Mononuclear cell (primary cell): Measurements from ENCODE around the gene ORAI2. TPM values are rescaled to one million over a fixed set of nuclear protein-coding genes. Genes with fewer than 3 reads are reported as not detected.

Source experiments
- H3K27me3 ChIP-seq: 2 replicates; pipeline ENCODE4 v1.6.0; 2011; ENCODE audit warnings: low read length, control low read depth; ENCODE audit not compliant: insufficient read depth
- H3K4me1 ChIP-seq: 2 replicates; pipeline ENCODE4 v1.5.1; 2011; ENCODE audit warnings: mild to moderate bottlenecking, low read length, control low read depth; ENCODE audit not compliant: insufficient read depth
- H3K4me3 ChIP-seq: 2 replicates; pipeline ENCODE4 v1.5.1; 2011; ENCODE audit warnings: mild to moderate bottlenecking, low read length, moderate library complexity
- H3K9me3 ChIP-seq: 2 replicates; pipeline ENCODE4 v1.5.1; 2011; ENCODE audit warnings: low read depth, mild to moderate bottlenecking, control low read depth, low read length
- total RNA-seq: library from RNA; depleted of rRNA; stranded (reverse); fragments of >200 nt; gene quantifications from one replicate; pipeline ENCODE4 v1.2.3, GENCODE V29; 2012

ORAI2 gene
- total RNA-seq, 1 donor = 33.7 TPM

GRCh38 chr7:102426268-102427018, 6.9 kb upstream of the ORAI2 start:
- no peaks in the 10 kb centered on the region for H3K27me3 ChIP-seq
- H3K4me1 ChIP-seq = peaks cover 89% of the 10 kb centered on the region
- H3K4me3 ChIP-seq = peak overlapping the region; percentile 1
- H3K9me3 ChIP-seq = no peaks in the 10 kb centered on the region

GRCh38 chr7:102427019-102427405, 6.4 kb upstream of the ORAI2 start:
- Histone ChIP-seq H3K9me3 (no peaks in the 10 kb centered on the region), H3K27me3 (no peaks in the 10 kb centered on the region)

GRCh38 chr7:102429141-102429899, 4.1 kb upstream of the ORAI2 start:
- Histone ChIP-seq H3K9me3 (no peaks in the 10 kb centered on the region), H3K4me1 (peaks cover 92% of the 10 kb centered on the region), H3K4me3 (no peak overlapping the region), H3K27me3 (no peaks in the 10 kb centered on the region)

More at GRCh38 chr7:102427019-102427405, 6.4 kb upstream of the ORAI2 start:
- Histone ChIP-seq H3K4me1 (peaks cover 91% of the 10 kb centered on the region), H3K4me3 (no peak overlapping the region)

DNA sequence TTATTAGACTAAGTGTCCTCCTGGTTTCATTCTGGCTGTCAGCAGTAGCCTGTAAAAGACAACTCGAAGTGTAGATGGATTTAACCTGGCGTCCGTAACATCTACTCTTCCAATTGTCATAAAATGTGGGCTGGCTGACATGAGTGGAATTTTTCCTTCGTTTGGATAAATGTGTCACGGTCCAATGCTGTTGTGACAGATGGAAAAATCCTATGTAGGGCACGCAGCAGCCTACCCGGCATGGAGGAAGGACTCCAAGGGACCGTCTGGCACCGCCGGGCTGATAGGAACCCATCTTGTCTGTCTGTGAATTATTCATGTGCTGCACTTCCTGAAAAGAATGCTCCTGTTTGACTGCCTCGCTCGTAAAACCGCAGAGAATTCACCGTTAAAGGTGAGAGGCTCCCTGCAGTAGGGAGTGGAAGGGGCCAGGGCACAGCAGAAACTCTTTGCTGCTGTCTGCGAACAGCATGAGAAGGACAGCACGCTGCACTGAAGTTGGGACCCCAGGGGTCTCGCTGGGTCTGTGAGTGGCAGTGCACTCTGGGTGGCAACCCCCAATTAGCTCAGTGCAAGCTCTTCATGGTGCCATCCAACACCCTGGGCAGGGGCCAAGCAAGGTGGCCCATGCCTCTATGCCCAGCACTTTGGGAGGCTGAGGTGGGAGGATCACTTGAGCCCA, 1.6 kb upstream of the ORAI2 start:
- Histone ChIP-seq H3K4me1 (peaks cover 89% of the 10 kb centered on the region), H3K27me3 (no peaks in the 10 kb centered on the region), H3K9me3 (no peaks in the 10 kb centered on the region), H3K4me3 (no peak overlapping the region)

- H3K27me3 ChIP-seq = no peaks in the 10 kb centered on the region
- H3K4me3 ChIP-seq = peak overlapping the region; percentile 70
- H3K9me3 ChIP-seq = no peaks in the 10 kb centered on the region
- peaks cover 80% of the 10 kb centered on the region for H3K4me1 ChIP-seq
Measured at GRCh38 chr7:102432442-102433218, 745 bp upstream of the ORAI2 start.

DNA sequence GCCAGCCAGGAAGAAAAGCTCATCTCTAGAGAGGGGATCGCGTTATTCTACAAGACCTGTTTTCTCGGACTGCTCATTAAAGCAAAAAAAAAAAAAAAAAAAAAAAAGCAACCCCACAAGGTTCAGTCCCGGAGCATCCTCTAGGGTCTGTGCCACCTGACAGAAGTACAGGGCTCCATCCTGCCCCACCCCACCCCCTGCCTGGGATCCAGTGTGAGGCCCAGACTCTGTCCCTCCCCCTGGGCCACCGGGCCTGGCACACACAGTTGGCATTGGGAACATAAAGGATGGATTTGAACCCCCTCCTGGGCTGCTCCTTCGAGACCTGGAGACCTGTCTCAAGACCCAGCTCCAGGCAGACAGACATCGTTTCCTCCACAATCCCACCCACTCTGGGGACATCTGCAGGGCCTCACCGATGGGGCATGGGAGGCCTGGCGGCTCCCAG, 688 bp downstream of the ORAI2 start:
- H3K4me3 ChIP-seq = peak overlapping the region; percentile 70
- no peaks in the 10 kb centered on the region for H3K9me3 ChIP-seq
- H3K27me3 ChIP-seq = no peaks in the 10 kb centered on the region
- peaks cover 66% of the 10 kb centered on the region for H3K4me1 ChIP-seq

- Histone ChIP-seq H3K9me3 (no peaks in the 10 kb centered on the region), H3K4me3 (no peak overlapping the region), H3K27me3 (no peaks in the 10 kb centered on the region), H3K4me1 (peaks cover 55% of the 10 kb centered on the region)
Measured at GRCh38 chr7:102436118-102436517, 2.7 kb downstream of the ORAI2 start.

GRCh38 chr7:102439963-102440795, 6.8 kb downstream of the ORAI2 start:
- Histone ChIP-seq H3K4me3 (no peak overlapping the region), H3K27me3 (no peaks in the 10 kb centered on the region), H3K4me1 (peaks cover 49% of the 10 kb centered on the region), H3K9me3 (no peaks in the 10 kb centered on the region)

- Histone ChIP-seq H3K4me3 (no peak overlapping the region), H3K4me1 (peaks cover 36% of the 10 kb centered on the region), H3K27me3 (no peaks in the 10 kb centered on the region), H3K9me3 (no peaks in the 10 kb centered on the region)
Measured at GRCh38 chr7:102444961-102445673, 11.7 kb downstream of the ORAI2 start.

- Histone ChIP-seq H3K27me3 (no peaks in the 10 kb centered on the region), H3K4me1 (peaks cover 31% of the 10 kb centered on the region), H3K9me3 (no peaks in the 10 kb centered on the region), H3K4me3 (no peak overlapping the region)
Measured at GRCh38 chr7:102445674-102446071, 12.3 kb downstream of the ORAI2 start.

DNA sequence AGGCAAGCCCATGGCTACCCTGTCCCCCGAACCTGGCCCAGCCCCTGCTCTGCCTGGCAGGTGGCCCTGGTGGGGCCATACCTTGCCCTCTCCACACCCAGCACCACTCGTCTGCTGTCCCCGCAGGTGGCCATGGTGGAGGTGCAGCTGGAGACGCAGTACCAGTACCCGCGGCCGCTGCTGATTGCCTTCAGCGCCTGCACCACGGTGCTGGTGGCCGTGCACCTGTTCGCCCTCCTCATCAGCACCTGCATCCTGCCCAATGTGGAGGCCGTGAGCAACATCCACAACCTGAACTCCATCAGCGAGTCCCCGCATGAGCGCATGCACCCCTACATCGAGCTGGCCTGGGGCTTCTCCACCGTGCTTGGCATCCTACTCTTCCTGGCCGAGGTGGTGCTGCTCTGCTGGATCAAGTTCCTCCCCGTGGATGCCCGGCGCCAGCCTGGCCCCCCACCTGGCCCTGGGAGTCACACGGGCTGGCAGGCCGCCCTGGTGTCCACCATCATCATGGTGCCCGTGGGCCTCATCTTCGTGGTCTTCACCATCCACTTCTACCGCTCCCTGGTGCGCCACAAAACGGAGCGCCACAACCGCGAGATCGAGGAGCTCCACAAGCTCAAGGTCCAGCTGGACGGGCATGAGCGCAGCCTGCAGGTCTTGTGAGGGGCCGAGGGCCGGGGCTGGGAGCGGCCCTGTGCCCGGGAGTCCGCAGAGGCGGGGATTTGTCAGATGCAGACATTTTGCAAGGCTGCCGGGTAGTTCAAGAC, 13.2 kb downstream of the ORAI2 start:
- Histone ChIP-seq H3K9me3 (no peaks in the 10 kb centered on the region), H3K4me1 (peaks cover 22% of the 10 kb centered on the region), H3K27me3 (no peaks in the 10 kb centered on the region), H3K4me3 (no peak overlapping the region)

GRCh38 chr7:102447311-102447710, 13.9 kb downstream of the ORAI2 start:
- no peaks in the 10 kb centered on the region for H3K9me3 ChIP-seq
- no peaks in the 10 kb centered on the region for H3K27me3 ChIP-seq
- H3K4me1 ChIP-seq = peaks cover 15% of the 10 kb centered on the region
- no peak overlapping the region for H3K4me3 ChIP-seq

DNA sequence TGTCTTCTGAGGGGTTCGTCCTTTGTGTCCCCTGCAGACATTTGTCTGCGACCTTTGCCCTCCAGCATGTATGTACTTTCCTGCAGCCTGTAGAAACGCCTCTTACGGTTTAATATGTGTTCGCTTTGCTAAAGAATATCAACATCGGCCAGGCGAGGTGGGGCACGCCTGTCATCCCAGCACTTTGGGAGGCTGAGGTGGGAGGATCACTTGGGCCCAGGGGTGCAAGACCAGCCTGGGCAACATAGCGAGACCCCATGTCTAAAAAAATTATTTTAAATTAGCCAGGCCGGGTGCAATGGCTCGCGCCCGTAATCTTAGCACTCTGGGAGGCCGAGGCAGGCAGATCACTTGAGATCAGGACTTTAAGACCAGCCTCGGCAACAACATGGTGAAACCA, 15.8 kb downstream of the ORAI2 start:
- no peaks in the 10 kb centered on the region for H3K4me1 ChIP-seq
- H3K27me3 ChIP-seq = no peaks in the 10 kb centered on the region
- no peaks in the 10 kb centered on the region for H3K9me3 ChIP-seq
- H3K4me3 ChIP-seq = no peak overlapping the region
